A673 (cell line): ENCODE data around the gene CDH12.
"Not testable (repeated sequence)": the region's sequence is repeated elsewhere in the genome, so short reads cannot be mapped to it uniquely, and the experiment has no call there.

Experiments used
- CTCF ChIP-seq: fragments of 300-800, 200-600 bp; sonication (generic); conservative IDR thresholded peaks from 2 replicates; pipeline ENCODE4 v1.5.1; 2017; ENCODE audit warnings: low read depth, mild to moderate bottlenecking, antibody characterized with exemption, low read length, moderate library complexity, mixed read lengths
- EZH2 ChIP-seq: fragments of 200-600 bp; sonication (generic); IDR thresholded peaks from 2 replicates; pipeline ENCODE4 v1.6.1; 2017; ENCODE audit warnings: borderline replicate concordance, low read depth, mild to moderate bottlenecking, mixed read lengths, antibody characterized with exemption, low read length; ENCODE audit not compliant: poor library complexity, severe bottlenecking

- TF ChIP-seq CTCF, EZH2: not testable (repeated sequence)
These were observed 538.1 kb downstream of the CDH12 start for GRCh38 chr5:22315052-22315451.
